ENCODE measurements around the gene LACRT. TPM values are rescaled to one million over a fixed set of nuclear protein-coding genes. Genes with fewer than 3 reads are reported as not detected.

The LACRT gene
- total and polyA plus RNA-seq, 9 of the 15 experiments (the other 6 are each of a cell fraction or from before 2014, with no cell fraction given): not detected

DNA sequence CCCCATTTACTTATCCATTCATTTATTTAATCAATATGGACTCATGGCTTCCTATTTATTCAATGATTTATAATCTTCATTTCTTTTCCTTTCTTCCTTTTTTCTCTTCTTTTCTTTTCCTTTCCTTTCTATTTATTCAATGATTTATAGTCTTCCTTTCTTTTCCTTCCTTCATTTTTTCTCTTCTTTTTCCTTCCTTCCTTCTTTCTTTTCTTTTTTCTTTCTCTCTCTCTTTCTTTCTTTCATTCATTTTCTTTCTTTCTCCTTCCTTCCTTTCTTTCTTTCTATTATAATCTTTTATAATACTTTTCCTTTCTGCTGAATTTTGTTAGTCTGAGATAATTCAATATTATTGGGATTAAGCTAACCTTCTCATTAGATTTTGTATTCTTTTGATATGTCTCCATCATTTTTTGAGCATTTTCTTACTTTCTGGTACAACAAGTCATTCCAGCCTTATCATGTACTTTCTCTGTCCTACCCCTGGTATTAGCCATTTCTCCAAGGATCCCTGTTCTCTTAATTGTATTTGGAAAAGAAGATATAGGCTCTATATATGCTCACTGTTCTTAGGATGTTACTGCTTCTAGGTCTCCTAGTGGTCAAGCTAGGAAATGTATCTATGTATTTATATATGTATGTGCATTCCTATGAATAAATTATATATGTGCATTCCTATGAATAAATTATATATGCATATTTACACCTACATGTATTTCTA is 12.1 kb downstream of the LACRT start:
- Histone ChIP-seq H3K27me3 (ENCODE audit: control insufficient read depth in 2 of 2, insufficient read depth in 2 of 2, low read length in 2 of 2) (no peaks in the 10 kb centered on the region), H3K9me1 (ENCODE audit: control insufficient read depth, insufficient read depth, low read length) (no peaks in the 10 kb centered on the region), H3K27ac (ENCODE audit: extremely low read depth, low read depth, low read length) (no peak overlapping the region), H3K9me3 (replicated peaks; ENCODE audit: control insufficient read depth, insufficient read depth, low read depth, low read length) (no peaks in the 10 kb centered on the region), H3K4me1 (replicated peaks in 1 of 2; ENCODE audit: control insufficient read depth in 2 of 2, insufficient read depth in 2 of 2, low read length in 2 of 2) (no peaks in the 10 kb centered on the region), H3K4me3 (no peak overlapping the region), H4K20me1 (replicated peaks; ENCODE audit: control insufficient read depth, insufficient read depth, low read length) (no peaks in the 10 kb centered on the region), H3K36me3 (ENCODE audit: control insufficient read depth, insufficient read depth, low read length) (no peaks in the 10 kb centered on the region), H3K4me2 (ENCODE audit: insufficient read depth, low read length) (no peak overlapping the region), H3K79me2 (ENCODE audit: control insufficient read depth, insufficient read depth, low read length) (no peaks in the 10 kb centered on the region), H2AFZ (ENCODE audit: low read depth, low read length) (no peak overlapping the region), H3K9ac (ENCODE audit: insufficient read depth in 1 of 2, low read depth in 2 of 2, low read length in 2 of 2) (no peak overlapping the region)
- FAIRE-seq (no peak), ATAC-seq (peak; percentile 68; the same call in 2 of the 3 replicates), DNase-seq (ENCODE audit: extremely low read depth in 1 of 4, low spot score in 3 of 4) (no peak)
- intact Hi-C loops (cut with micrococcal nuclease): no loop called here
- in situ Hi-C loops (cut with MboI): no loop called here
- ChIA-PET POLR2A (no interaction called here), CTCF (ENCODE audit: low intra/inter-chr PET ratio) (interaction anchor here (0.6 kb wide), 1 partner anchor 43 kb away, joined by 3 read pairs; no protein-coding TSS in a partner anchor)
- BruUV-seq (replicated peaks): no TSS peak
- TF ChIP-seq HDAC3 (IDR thresholded peaks at IDR 0.05; ENCODE audit: borderline replicate concordance, partially characterized antibody): no peak
- TF ChIP-seq HNRNPK (IDR thresholded peaks at IDR 0.05; ENCODE audit: low read depth, low read length, poor library complexity, severe bottlenecking): no peak
- no peak for TF ChIP-seq CXXC5 (CRISPR knock-in tag; IDR thresholded peaks at IDR 0.05)
- TF ChIP-seq ZNF780A (CRISPR knock-in tag; IDR thresholded peaks at IDR 0.05): no peak
- no peak for TF ChIP-seq SMC3 (conservative IDR thresholded peaks at IDR 0.05; ENCODE audit: insufficient read depth, low read depth, low read length)
- TF ChIP-seq, protein P1, sequence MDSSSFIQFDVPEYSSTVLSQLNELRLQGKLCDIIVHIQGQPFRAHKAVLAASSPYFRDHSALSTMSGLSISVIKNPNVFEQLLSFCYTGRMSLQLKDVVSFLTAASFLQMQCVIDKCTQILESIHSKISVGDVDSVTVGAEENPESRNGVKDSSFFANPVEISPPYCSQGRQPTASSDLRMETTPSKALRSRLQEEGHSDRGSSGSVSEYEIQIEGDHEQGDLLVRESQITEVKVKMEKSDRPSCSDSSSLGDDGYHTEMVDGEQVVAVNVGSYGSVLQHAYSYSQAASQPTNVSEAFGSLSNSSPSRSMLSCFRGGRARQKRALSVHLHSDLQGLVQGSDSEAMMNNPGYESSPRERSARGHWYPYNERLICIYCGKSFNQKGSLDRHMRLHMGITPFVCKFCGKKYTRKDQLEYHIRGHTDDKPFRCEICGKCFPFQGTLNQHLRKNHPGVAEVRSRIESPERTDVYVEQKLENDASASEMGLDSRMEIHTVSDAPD (CRISPR knock-in tag; IDR thresholded peaks at IDR 0.05): no peak
- no peak for TF ChIP-seq NFYB (IDR thresholded peaks at IDR 0.05; ENCODE audit: extremely low read depth, insufficient read length)
- no peak for TF ChIP-seq ATF3 (IDR thresholded peaks at IDR 0.05)
- TF ChIP-seq ATF3 (CRISPR knock-in tag; conservative IDR thresholded peaks at IDR 0.05): no peak
- TF ChIP-seq SRSF3 (IDR thresholded peaks at IDR 0.05; ENCODE audit: insufficient read depth, low read length): no peak
- TF ChIP-seq, protein P2, sequence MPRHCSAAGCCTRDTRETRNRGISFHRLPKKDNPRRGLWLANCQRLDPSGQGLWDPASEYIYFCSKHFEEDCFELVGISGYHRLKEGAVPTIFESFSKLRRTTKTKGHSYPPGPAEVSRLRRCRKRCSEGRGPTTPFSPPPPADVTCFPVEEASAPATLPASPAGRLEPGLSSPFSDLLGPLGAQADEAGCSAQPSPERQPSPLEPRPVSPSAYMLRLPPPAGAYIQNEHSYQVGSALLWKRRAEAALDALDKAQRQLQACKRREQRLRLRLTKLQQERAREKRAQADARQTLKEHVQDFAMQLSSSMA (CRISPR knock-in tag; IDR thresholded peaks at IDR 0.05): no peak
- TF ChIP-seq CTCF (IDR thresholded peaks at IDR 0.05 in 2 of 3, conservative IDR thresholded peaks at IDR 0.05 in 1 of 3; ENCODE audit: insufficient read depth in 2 of 3, low read depth in 1 of 3, low read length in 3 of 3): peak in 2 of 3 experiments; percentile 15 to 48; a peak in 2 of 6 replicates
- TF ChIP-seq, protein P3, sequence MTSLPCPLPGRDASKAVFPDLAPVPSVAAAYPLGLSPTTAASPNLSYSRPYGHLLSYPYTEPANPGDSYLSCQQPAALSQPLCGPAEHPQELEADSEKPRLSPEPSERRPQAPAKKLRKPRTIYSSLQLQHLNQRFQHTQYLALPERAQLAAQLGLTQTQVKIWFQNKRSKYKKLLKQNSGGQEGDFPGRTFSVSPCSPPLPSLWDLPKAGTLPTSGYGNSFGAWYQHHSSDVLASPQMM (CRISPR knock-in tag; IDR thresholded peaks at IDR 0.05): no peak
- TF ChIP-seq, protein P4, sequence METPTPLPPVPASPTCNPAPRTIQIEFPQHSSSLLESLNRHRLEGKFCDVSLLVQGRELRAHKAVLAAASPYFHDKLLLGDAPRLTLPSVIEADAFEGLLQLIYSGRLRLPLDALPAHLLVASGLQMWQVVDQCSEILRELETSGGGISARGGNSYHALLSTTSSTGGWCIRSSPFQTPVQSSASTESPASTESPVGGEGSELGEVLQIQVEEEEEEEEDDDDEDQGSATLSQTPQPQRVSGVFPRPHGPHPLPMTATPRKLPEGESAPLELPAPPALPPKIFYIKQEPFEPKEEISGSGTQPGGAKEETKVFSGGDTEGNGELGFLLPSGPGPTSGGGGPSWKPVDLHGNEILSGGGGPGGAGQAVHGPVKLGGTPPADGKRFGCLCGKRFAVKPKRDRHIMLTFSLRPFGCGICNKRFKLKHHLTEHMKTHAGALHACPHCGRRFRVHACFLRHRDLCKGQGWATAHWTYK (CRISPR knock-in tag; IDR thresholded peaks at IDR 0.05): no peak

All from K562 (cell line).